ENCODE data around the gene ENOX1. TPM values are rescaled to one million over a fixed set of nuclear protein-coding genes. Genes with fewer than 3 reads are reported as not detected.
"Not testable (repeated sequence)": the region's sequence is repeated elsewhere in the genome, so short reads cannot be mapped to it uniquely, and the experiment has no call there.

Gene ENOX1
- total RNA-seq, 6 experiments from 2014 or later = 0.50 to 3.2 (median 0.64) TPM

DNA sequence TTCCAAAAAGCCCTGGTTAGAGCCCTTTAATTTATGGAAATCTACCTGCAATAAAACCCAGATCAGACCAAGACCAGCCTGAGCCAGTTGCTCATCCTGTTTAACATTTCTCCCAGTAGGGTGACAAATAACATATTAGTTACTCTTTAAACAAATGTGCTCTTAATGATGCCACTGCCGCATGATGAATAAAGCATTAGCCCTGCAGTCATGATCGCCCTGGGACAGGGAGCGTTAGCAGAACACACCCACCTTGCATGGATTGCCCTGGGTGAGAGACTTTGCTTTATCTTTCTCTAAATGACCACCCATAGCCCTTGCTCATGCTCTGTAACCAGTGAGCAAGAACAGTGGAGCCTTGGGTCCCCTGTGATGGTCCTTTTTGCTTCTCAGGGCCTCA, 362.4 kb downstream of the ENOX1 start:
- H3K9me3 Mint-ChIP-seq = no peaks in the 10 kb centered on the region; the same call in 1 of the 2 replicates
- H3K4me1 Mint-ChIP-seq (ENCODE audit: low read depth) = no peaks in the 10 kb centered on the region
- H3K36me3 Mint-ChIP-seq (ENCODE audit: low read depth) = 0 out of 2 replicates have a peak, but pooled peaks cover 5% of the 10 kb centered on the region
- H3K27me3 Mint-ChIP-seq (ENCODE audit: insufficient read depth) = peaks cover 8% of the 10 kb centered on the region; the same call in 1 of the 2 replicates
- H3K4me3 Mint-ChIP-seq = no peak overlapping the region
- no peak for DNase-seq
- no peak overlapping the region for H3K27ac Mint-ChIP-seq
- TF ChIP-seq, protein P1, sequence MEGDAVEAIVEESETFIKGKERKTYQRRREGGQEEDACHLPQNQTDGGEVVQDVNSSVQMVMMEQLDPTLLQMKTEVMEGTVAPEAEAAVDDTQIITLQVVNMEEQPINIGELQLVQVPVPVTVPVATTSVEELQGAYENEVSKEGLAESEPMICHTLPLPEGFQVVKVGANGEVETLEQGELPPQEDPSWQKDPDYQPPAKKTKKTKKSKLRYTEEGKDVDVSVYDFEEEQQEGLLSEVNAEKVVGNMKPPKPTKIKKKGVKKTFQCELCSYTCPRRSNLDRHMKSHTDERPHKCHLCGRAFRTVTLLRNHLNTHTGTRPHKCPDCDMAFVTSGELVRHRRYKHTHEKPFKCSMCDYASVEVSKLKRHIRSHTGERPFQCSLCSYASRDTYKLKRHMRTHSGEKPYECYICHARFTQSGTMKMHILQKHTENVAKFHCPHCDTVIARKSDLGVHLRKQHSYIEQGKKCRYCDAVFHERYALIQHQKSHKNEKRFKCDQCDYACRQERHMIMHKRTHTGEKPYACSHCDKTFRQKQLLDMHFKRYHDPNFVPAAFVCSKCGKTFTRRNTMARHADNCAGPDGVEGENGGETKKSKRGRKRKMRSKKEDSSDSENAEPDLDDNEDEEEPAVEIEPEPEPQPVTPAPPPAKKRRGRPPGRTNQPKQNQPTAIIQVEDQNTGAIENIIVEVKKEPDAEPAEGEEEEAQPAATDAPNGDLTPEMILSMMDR (IDR thresholded peaks at IDR 0.05) = no peak

DNA sequence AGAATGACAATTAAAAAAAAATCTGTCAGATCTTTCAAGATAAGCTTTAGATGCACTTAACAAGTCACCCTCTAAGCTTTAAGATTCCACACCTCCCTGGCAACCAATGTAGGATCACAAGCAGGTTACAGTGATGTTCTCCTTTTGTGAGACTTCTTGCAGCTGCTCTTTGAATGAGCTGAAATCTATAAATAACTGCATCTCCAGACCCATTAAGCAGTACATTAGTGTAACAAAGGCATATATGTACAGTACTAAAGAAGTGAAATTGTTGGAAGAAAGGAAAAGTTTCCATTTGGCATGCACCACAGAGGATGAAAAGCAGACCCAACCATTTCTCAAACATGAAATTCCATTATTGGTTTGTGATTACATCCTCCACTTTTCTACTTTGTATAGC, 364.7 kb downstream of the ENOX1 start:
- peaks cover 10% of the 10 kb centered on the region for H3K27me3 Mint-ChIP-seq (ENCODE audit: insufficient read depth)
- H3K36me3 Mint-ChIP-seq (ENCODE audit: low read depth) = 0 out of 2 replicates have a peak, but pooled peaks cover 5% of the 10 kb centered on the region
- no peak overlapping the region for H3K4me3 Mint-ChIP-seq
- TF ChIP-seq, protein P1 (IDR thresholded peaks at IDR 0.05) = no peak
- H3K27ac Mint-ChIP-seq = no peak overlapping the region
- no peaks in the 10 kb centered on the region for H3K4me1 Mint-ChIP-seq (ENCODE audit: low read depth)
- H3K9me3 Mint-ChIP-seq = no peaks in the 10 kb centered on the region; the same call in 1 of the 2 replicates
- DNase-seq = no peak

DNA sequence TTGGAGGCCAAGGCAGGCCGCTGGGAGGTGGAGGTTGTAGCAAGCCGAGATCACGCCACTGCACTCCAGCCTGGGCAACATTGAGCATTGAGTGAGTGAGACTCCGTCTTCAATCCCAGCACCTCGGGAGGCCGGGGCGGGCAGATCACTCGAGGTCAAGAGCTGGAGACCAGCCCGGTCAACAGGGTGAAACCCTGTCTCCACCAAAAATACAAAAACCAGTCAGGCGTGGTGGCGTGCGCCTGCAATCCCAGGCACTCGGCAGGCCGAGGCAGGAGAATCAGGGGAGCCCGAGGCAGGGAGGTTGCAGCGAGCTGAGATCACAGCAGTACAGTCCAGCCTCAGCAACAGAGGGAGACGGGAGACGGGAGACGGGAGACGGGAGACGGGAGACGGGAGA, 369.9 kb downstream of the ENOX1 start:
- H3K27me3 Mint-ChIP-seq (ENCODE audit: insufficient read depth); H3K4me1 Mint-ChIP-seq (ENCODE audit: low read depth); H3K36me3 Mint-ChIP-seq (ENCODE audit: low read depth); H3K27ac Mint-ChIP-seq; H3K4me3 Mint-ChIP-seq; DNase-seq; H3K9me3 Mint-ChIP-seq: not testable (repeated sequence)

DNA sequence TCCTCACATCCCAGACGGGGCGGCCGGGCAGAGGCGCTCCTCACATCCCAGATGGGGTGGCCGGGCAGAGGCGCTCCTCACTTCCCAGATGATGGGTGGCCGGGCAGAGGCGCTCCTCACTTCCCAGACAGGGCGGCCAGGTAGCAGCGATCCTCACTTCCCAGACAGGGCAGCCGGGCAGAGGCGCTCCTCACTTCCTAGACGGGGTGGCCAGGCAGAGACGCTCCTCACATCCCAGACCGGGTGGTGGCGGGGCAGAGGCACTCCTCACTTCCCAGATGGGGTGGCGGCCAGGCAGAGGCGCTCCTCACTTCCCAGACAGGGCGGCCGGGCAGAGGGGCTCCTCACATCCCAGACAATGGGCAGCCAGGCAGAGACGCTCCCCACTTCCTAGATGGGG, 370.4 kb downstream of the ENOX1 start:
- H3K4me3 Mint-ChIP-seq; H3K4me1 Mint-ChIP-seq (ENCODE audit: low read depth); H3K36me3 Mint-ChIP-seq (ENCODE audit: low read depth); H3K9me3 Mint-ChIP-seq; DNase-seq; H3K27ac Mint-ChIP-seq; H3K27me3 Mint-ChIP-seq (ENCODE audit: insufficient read depth): not testable (repeated sequence)

DNA sequence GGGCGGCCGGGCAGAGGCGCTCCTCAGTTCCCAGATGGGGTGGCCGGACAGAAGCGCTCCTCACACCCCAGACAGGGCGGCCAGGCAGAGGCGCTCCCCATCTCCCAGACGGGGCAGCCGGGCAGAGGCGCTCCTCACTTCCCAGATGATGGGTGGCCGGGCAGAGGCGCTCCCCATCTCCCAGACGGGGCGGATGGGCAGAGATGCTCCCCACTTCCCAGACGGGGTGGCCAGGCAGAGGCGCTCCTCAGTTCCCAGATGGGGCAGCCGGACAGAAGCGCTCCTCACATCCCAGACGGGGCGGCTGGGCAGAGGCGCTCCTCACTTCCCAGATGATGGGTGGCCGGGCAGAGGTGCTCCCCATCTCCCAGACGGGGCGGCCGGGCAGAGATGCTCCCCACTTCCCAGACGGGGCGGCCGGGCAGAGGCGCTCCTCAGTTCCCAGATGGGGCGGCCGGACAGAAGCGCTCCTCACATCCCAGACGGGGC, 370.8 kb downstream of the ENOX1 start:
- H3K4me1 Mint-ChIP-seq (ENCODE audit: low read depth); H3K4me3 Mint-ChIP-seq; H3K36me3 Mint-ChIP-seq (ENCODE audit: low read depth); H3K9me3 Mint-ChIP-seq; DNase-seq; H3K27ac Mint-ChIP-seq; H3K27me3 Mint-ChIP-seq (ENCODE audit: insufficient read depth): not testable (repeated sequence)

DNA sequence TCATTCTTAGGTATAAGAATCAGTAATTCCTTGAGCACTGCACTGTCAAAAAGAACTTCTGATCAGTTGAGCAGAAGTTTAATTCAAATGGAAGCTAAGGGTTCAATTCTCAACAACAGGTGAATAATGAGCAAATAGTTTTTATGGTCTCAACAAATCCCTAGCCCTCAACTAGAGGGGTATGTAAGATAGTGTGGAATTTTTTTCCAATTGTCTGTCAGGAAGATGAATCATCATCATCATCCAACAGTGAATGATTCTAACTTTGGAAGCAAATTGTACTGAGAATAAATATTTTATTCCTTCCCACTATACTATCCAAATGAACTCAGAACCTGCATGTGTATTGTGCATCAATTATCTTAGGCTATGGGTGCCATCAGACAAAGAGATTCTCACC, 372.7 kb downstream of the ENOX1 start:
- H3K36me3 Mint-ChIP-seq (ENCODE audit: low read depth) = no peaks in the 10 kb centered on the region
- H3K9me3 Mint-ChIP-seq = no peaks in the 10 kb centered on the region
- no peak overlapping the region for H3K27ac Mint-ChIP-seq
- no peaks in the 10 kb centered on the region for H3K4me1 Mint-ChIP-seq (ENCODE audit: low read depth)
- H3K27me3 Mint-ChIP-seq (ENCODE audit: insufficient read depth) = peaks cover under 1% of the 10 kb centered on the region; the same call in 1 of the 2 replicates
- no peak for DNase-seq
- TF ChIP-seq, protein P1 (IDR thresholded peaks at IDR 0.05) = no peak
- no peak overlapping the region for H3K4me3 Mint-ChIP-seq

DNA sequence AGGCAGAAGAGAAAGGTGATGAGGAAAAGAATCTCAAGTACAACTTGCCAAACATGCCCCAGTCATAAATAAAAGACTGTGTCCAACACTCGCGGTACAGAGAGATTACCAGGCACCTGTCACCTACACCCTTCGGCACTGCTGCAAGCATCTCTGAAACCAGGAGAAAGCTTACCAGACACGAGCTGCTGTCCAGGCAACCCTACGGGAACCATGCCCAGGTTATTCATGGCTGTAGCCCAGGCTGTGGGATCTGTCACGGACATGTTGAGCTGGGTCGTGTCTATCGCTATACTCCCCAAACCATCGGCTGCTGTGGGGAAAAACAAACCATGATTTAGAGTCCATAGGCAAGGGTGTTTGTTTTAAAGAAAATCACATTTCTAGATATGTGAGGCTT, 375.0 kb downstream of the ENOX1 start:
- Mint-ChIP-seq H3K9me3 (no peaks in the 10 kb centered on the region), H3K4me3 (no peak overlapping the region), H3K27ac (no peak overlapping the region), H3K27me3 (ENCODE audit: insufficient read depth) (peaks cover 1% of the 10 kb centered on the region; the same call in 1 of the 2 replicates), H3K36me3 (ENCODE audit: low read depth) (no peaks in the 10 kb centered on the region), H3K4me1 (ENCODE audit: low read depth) (no peaks in the 10 kb centered on the region)
- TF ChIP-seq, protein P1 (IDR thresholded peaks at IDR 0.05) = no peak
- no peak for DNase-seq
